HEK293 (cell line): ENCODE measurements around the gene FBXL4.

Experiments
- BCL11B ChIP-seq: fragments of 450-650 bp; formaldehyde crosslinking; IDR thresholded peaks from 2 replicates; pipeline ENCODE4 v1.5.1; 2016; ENCODE audit warnings: low read depth, missing biosample characterization, missing genetic modification characterization
- GLI4 ChIP-seq: fragments of 450-650 bp; formaldehyde crosslinking; IDR thresholded peaks from 2 replicates; pipeline ENCODE4 v1.5.1; 2016; ENCODE audit warnings: missing biosample characterization, missing genetic modification characterization
- KLF8 ChIP-seq: fragments of 450-650 bp; formaldehyde crosslinking; IDR thresholded peaks from 2 replicates; pipeline ENCODE4 v1.5.1; 2016; ENCODE audit warnings: missing biosample characterization, missing genetic modification characterization
- SCRT2 ChIP-seq: fragments of 450-650 bp; formaldehyde crosslinking; IDR thresholded peaks from 2 replicates; pipeline ENCODE4 v1.5.1; 2016; ENCODE audit warnings: missing biosample characterization, missing genetic modification characterization
- SETDB1 ChIP-seq: IDR thresholded peaks from one replicate; pipeline ENCODE4 v1.6.1; 2017; ENCODE audit warnings: mild to moderate bottlenecking, low read length, moderate library complexity, mixed read lengths; ENCODE audit not compliant: insufficient read length
- SP2 ChIP-seq: fragments of 450-650 bp; formaldehyde crosslinking; IDR thresholded peaks from 2 replicates; pipeline ENCODE4 v1.5.1; 2016; ENCODE audit warnings: missing biosample characterization, missing genetic modification characterization
- SP3 ChIP-seq: fragments of 450-650 bp; formaldehyde crosslinking; IDR thresholded peaks from 2 replicates; pipeline ENCODE4 v1.5.1; 2016; ENCODE audit warnings: missing biosample characterization, missing genetic modification characterization
- TRIM28 ChIP-seq: IDR thresholded peaks from 2 replicates; pipeline ENCODE4 v1.6.1; 2011; ENCODE audit warnings: low read length, control low read depth, borderline replicate concordance
- YY2 ChIP-seq: fragments of 450-650 bp; formaldehyde crosslinking; IDR thresholded peaks from 2 replicates; pipeline ENCODE4 v1.5.1; 2016; ENCODE audit warnings: missing biosample characterization, missing genetic modification characterization
- ZBTB26 ChIP-seq: fragments of 450-650 bp; formaldehyde crosslinking; optimal IDR thresholded peaks from 2 replicates; pipeline ENCODE3; 2016; ENCODE audit warnings: missing biosample characterization, mild to moderate bottlenecking, missing genetic modification characterization
- ZBTB7A ChIP-seq: fragments of 450-650 bp; formaldehyde crosslinking; IDR thresholded peaks from 2 replicates; pipeline ENCODE4 v1.5.1; 2016; ENCODE audit warnings: low read depth, missing biosample characterization, missing genetic modification characterization
- ZFP69B ChIP-seq: fragments of 450-650 bp; formaldehyde crosslinking; IDR thresholded peaks from 2 replicates; pipeline ENCODE4 v1.5.1; 2016; ENCODE audit warnings: missing biosample characterization, missing genetic modification characterization
- ZNF148 ChIP-seq: fragments of 450-650 bp; formaldehyde crosslinking; IDR thresholded peaks from 2 replicates; pipeline ENCODE4 v1.5.0; 2017; ENCODE audit warnings: missing biosample characterization, missing genetic modification characterization, borderline replicate concordance
- ZNF175 ChIP-seq: fragments of 450-650 bp; formaldehyde crosslinking; IDR thresholded peaks from 2 replicates; pipeline ENCODE4 v1.5.1; 2016; ENCODE audit warnings: missing biosample characterization, missing genetic modification characterization
- ZNF239 ChIP-seq: fragments of 450-650 bp; formaldehyde crosslinking; IDR thresholded peaks from 2 replicates; pipeline ENCODE4 v1.5.1; 2016; ENCODE audit warnings: missing biosample characterization, missing genetic modification characterization
- ZNF292 ChIP-seq: fragments of 450-650 bp; formaldehyde crosslinking; IDR thresholded peaks from 2 replicates; pipeline ENCODE4 v1.5.1; 2016; ENCODE audit warnings: low read depth, missing biosample characterization, missing genetic modification characterization, borderline replicate concordance
- ZNF302 ChIP-seq: fragments of 450-650 bp; formaldehyde crosslinking; IDR thresholded peaks from 2 replicates; pipeline ENCODE4 v1.5.1; 2016; ENCODE audit warnings: missing biosample characterization, missing genetic modification characterization, low read depth
- ZNF311 ChIP-seq: fragments of 450-650 bp; formaldehyde crosslinking; IDR thresholded peaks from 2 replicates; pipeline ENCODE4 v1.5.1; 2017; ENCODE audit warnings: missing biosample characterization, missing genetic modification characterization, borderline replicate concordance
- ZNF324 ChIP-seq: fragments of 450-650 bp; formaldehyde crosslinking; IDR thresholded peaks from 2 replicates; pipeline ENCODE4 v1.5.1; 2016; ENCODE audit warnings: missing biosample characterization, missing genetic modification characterization
- ZNF37A ChIP-seq: fragments of 450-650 bp; IDR thresholded peaks from 2 replicates; pipeline ENCODE4 v1.5.1; 2018; ENCODE audit warnings: missing biosample characterization, missing genetic modification characterization
- ZNF449 ChIP-seq: fragments of 450-650 bp; formaldehyde crosslinking; IDR thresholded peaks from 2 replicates; pipeline ENCODE4 v1.5.1; 2017; ENCODE audit warnings: missing biosample characterization, mild to moderate bottlenecking, missing genetic modification characterization, moderate library complexity
- ZNF561 ChIP-seq: fragments of 450-650 bp; IDR thresholded peaks from 2 replicates; pipeline ENCODE4 v1.5.1; 2018; ENCODE audit warnings: missing biosample characterization, missing genetic modification characterization, borderline replicate concordance
- ZNF580 ChIP-seq: fragments of 450-650 bp; formaldehyde crosslinking; IDR thresholded peaks from 2 replicates; pipeline ENCODE4 v1.5.1; 2016; ENCODE audit warnings: missing biosample characterization, missing genetic modification characterization
- ZNF621 ChIP-seq: fragments of 450-650 bp; formaldehyde crosslinking; IDR thresholded peaks from 2 replicates; pipeline ENCODE4 v1.5.1; 2017; ENCODE audit warnings: missing biosample characterization, missing genetic modification characterization
- ZNF837 ChIP-seq: fragments of 450-650 bp; formaldehyde crosslinking; IDR thresholded peaks from 2 replicates; pipeline ENCODE4 v1.5.1; 2016; ENCODE audit warnings: missing biosample characterization, missing genetic modification characterization
- ZSCAN5A ChIP-seq: fragments of 450-650 bp; formaldehyde crosslinking; IDR thresholded peaks from 2 replicates; pipeline ENCODE4 v1.5.1; 2016; ENCODE audit warnings: missing biosample characterization, missing genetic modification characterization
- TF ChIP-seq, protein P1 (sequence below): fragments of 450-650 bp; IDR thresholded peaks from 2 replicates; pipeline ENCODE4 v1.5.1; 2018; ENCODE audit warnings: missing biosample characterization, missing genetic modification characterization
- TF ChIP-seq, protein P2 (sequence below): fragments of 450-650 bp; formaldehyde crosslinking; IDR thresholded peaks from 2 replicates; pipeline ENCODE4 v1.5.1; 2016; ENCODE audit warnings: missing biosample characterization, missing genetic modification characterization

The FBXL4 gene

GRCh38 chr6:98833307-98834059 is 114.3 kb downstream of the FBXL4 start (continued):
- TF ChIP-seq ZSCAN5A (tag by site-specific recombination): no peak
- TF ChIP-seq ZNF37A (tag by site-specific recombination): no peak
- TF ChIP-seq ZFP69B (tag by site-specific recombination): peak; percentile 41; the same call in 1 of the 2 replicates
- TF ChIP-seq ZNF148 (tag by site-specific recombination): no peak
- 0 out of 2 replicates have a peak, but pooled peaks have one; percentile 19 for TF ChIP-seq SP2
- no peak for TF ChIP-seq SETDB1
- no peak for TF ChIP-seq SP3 (tag by site-specific recombination)
- no peak for TF ChIP-seq ZNF621
- TF ChIP-seq BCL11B (tag by site-specific recombination): no peak
- TF ChIP-seq ZNF837 (tag by site-specific recombination): no peak
- no peak for TF ChIP-seq ZBTB7A
- no peak for TF ChIP-seq TRIM28
- peak; percentile 87 for TF ChIP-seq ZBTB26 (tag by site-specific recombination)
- peak; percentile 36; the same call in 1 of the 2 replicates for TF ChIP-seq ZNF561 (tag by site-specific recombination)
- TF ChIP-seq ZNF324 (tag by site-specific recombination): 0 out of 2 replicates have a peak, but pooled peaks have one; percentile 36
- TF ChIP-seq ZNF449: 0 out of 2 replicates have a peak, but pooled peaks have one; percentile 41
- TF ChIP-seq, protein P1, sequence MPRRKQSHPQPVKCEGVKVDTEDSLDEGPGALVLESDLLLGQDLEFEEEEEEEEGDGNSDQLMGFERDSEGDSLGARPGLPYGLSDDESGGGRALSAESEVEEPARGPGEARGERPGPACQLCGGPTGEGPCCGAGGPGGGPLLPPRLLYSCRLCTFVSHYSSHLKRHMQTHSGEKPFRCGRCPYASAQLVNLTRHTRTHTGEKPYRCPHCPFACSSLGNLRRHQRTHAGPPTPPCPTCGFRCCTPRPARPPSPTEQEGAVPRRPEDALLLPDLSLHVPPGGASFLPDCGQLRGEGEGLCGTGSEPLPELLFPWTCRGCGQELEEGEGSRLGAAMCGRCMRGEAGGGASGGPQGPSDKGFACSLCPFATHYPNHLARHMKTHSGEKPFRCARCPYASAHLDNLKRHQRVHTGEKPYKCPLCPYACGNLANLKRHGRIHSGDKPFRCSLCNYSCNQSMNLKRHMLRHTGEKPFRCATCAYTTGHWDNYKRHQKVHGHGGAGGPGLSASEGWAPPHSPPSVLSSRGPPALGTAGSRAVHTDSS (tag by site-specific recombination): no peak
- TF ChIP-seq ZNF580 (tag by site-specific recombination): no peak
- no peak for TF ChIP-seq ZNF239 (tag by site-specific recombination)
- TF ChIP-seq GLI4 (tag by site-specific recombination): no peak
- TF ChIP-seq SCRT2 (tag by site-specific recombination): no peak
- TF ChIP-seq ZNF175 (tag by site-specific recombination): no peak
- no peak for TF ChIP-seq ZNF311 (tag by site-specific recombination)
- TF ChIP-seq, protein P2, sequence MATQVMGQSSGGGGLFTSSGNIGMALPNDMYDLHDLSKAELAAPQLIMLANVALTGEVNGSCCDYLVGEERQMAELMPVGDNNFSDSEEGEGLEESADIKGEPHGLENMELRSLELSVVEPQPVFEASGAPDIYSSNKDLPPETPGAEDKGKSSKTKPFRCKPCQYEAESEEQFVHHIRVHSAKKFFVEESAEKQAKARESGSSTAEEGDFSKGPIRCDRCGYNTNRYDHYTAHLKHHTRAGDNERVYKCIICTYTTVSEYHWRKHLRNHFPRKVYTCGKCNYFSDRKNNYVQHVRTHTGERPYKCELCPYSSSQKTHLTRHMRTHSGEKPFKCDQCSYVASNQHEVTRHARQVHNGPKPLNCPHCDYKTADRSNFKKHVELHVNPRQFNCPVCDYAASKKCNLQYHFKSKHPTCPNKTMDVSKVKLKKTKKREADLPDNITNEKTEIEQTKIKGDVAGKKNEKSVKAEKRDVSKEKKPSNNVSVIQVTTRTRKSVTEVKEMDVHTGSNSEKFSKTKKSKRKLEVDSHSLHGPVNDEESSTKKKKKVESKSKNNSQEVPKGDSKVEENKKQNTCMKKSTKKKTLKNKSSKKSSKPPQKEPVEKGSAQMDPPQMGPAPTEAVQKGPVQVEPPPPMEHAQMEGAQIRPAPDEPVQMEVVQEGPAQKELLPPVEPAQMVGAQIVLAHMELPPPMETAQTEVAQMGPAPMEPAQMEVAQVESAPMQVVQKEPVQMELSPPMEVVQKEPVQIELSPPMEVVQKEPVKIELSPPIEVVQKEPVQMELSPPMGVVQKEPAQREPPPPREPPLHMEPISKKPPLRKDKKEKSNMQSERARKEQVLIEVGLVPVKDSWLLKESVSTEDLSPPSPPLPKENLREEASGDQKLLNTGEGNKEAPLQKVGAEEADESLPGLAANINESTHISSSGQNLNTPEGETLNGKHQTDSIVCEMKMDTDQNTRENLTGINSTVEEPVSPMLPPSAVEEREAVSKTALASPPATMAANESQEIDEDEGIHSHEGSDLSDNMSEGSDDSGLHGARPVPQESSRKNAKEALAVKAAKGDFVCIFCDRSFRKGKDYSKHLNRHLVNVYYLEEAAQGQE: no peak
- TF ChIP-seq ZNF302 (tag by site-specific recombination): no peak
- no peak for TF ChIP-seq YY2 (tag by site-specific recombination)
- peak; percentile 48; the same call in 1 of the 2 replicates for TF ChIP-seq KLF8 (tag by site-specific recombination)
- TF ChIP-seq ZNF292: no peak
